Vagina (tissue), 2 donors: ENCODE results near the gene TAS2R40. TPM values are rescaled to one million over a fixed set of nuclear protein-coding genes. Genes with fewer than 3 reads are reported as not detected.

ENCODE experiments used
- DNase-seq, 2 donors: peaks; one replicate each; pipeline ENCODE4 v3.0.0-alpha.2; 2017; ENCODE audit errors: extremely low spot score in 2 of 2
- H3K27ac ChIP-seq: fragments of 200-600 bp; sonication (generic); one replicate; pipeline ENCODE4 v1.5.1; 2019
- H3K27me3 ChIP-seq: fragments of 200-600 bp; sonication (generic); one replicate; pipeline ENCODE4 v1.5.1; 2019
- H3K36me3 ChIP-seq, 2 donors: fragments of 200-600 bp; sonication (generic); one replicate each; pipeline ENCODE4 v1.5.1; 2017 to 2019
- H3K4me1 ChIP-seq: fragments of 200-600 bp; sonication (generic); one replicate; pipeline ENCODE4 v1.5.1; 2019
- H3K4me3 ChIP-seq, 2 donors: fragments of 200-600 bp; sonication (generic); 1 replicate in 1 of 2; 2 replicates in 1 of 2; pipeline ENCODE4 v1.5.1; 2016 to 2019
- H3K9me3 ChIP-seq: fragments of 200-600 bp; sonication (generic); one replicate; pipeline ENCODE4 v1.5.1; 2019
- POLR2A ChIP-seq, 2 donors: fragments of 450-650 bp; IDR thresholded peaks; one replicate each; pipeline ENCODE4 v1.6.1; 2017; ENCODE audit warnings: antibody characterized with exemption in 2 of 2, mild to moderate bottlenecking in 2 of 2, moderate library complexity in 2 of 2
- POLR2AphosphoS5 ChIP-seq, 2 donors: sonication (generic); formaldehyde crosslinking; IDR thresholded peaks; one replicate each; pipeline ENCODE4 v1.9.0; 2017; ENCODE audit warnings: antibody characterized with exemption in 2 of 2, mild to moderate bottlenecking in 2 of 2, low read depth in 1 of 2; ENCODE audit not compliant: insufficient read depth in 1 of 2
- intact Hi-C: fragments of 100-400 bp; cut with DNase I; formaldehyde crosslinking; loops from one replicate; pipeline ENCODE4 v1.15.1; 2023
- small RNA-seq: library from RNA; depleted of rRNA; stranded (forward); fragments of <200 nt; gene quantifications from one replicate; pipeline ENCODE3, GENCODE V24; 2016
- total RNA-seq: library from RNA; depleted of rRNA; stranded (reverse); fragments of >200 nt; gene quantifications from one replicate; pipeline ENCODE4 v1.2.3, GENCODE V29; 2016
- TF ChIP-seq, protein P1 (sequence below), 3 experiments: fragments of 450-650 bp in 2 of 3; fragments of 200-600 bp in 1 of 3; sonication (generic) in 1 of 3; IDR thresholded peaks; one replicate each; pipeline ENCODE4 v1.5.1; 2017 to 2019; ENCODE audit warnings: antibody characterized with exemption in 3 of 3, mild to moderate bottlenecking in 2 of 3, moderate library complexity in 2 of 3

The TAS2R40 gene
- total RNA-seq, 1 donor from 2014 or later = not detected

DNA sequence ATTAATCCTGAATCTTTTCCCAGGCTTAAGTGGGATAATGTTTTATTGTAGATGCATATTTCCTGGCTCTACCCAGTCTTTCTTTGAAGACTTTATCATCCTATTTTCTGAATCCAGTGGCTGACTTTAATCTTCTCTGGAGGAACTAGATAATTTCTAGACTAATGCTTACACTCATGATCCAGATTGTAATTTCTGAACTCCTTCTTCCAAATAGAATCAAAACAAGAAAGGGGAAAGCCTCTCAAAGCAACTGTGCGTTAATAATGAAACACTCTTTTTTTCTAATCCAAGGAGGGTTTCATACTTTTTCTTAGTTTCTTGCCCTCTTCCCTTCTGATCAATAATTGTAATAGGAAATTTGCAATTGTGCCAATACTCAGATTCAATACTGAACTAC is 49.4 kb downstream of the TAS2R40 start:
- Histone ChIP-seq H3K9me3 (no peaks in the 10 kb centered on the region), H3K27ac (no peak overlapping the region), H3K27me3 (no peaks in the 10 kb centered on the region), H3K36me3 (peaks cover 0 to 30% of the 10 kb centered on the region in 2 donors), H3K4me3 (no peak overlapping the region), H3K4me1 (no peaks in the 10 kb centered on the region)
- intact Hi-C loops = no loop called here
- TF ChIP-seq POLR2A (IDR thresholded peaks at IDR 0.05) (no peak), POLR2AphosphoS5 (IDR thresholded peaks at IDR 0.05; ENCODE audit: insufficient read depth in 1 of 2, low read depth in 1 of 2) (no peak)
- TF ChIP-seq, protein P1, sequence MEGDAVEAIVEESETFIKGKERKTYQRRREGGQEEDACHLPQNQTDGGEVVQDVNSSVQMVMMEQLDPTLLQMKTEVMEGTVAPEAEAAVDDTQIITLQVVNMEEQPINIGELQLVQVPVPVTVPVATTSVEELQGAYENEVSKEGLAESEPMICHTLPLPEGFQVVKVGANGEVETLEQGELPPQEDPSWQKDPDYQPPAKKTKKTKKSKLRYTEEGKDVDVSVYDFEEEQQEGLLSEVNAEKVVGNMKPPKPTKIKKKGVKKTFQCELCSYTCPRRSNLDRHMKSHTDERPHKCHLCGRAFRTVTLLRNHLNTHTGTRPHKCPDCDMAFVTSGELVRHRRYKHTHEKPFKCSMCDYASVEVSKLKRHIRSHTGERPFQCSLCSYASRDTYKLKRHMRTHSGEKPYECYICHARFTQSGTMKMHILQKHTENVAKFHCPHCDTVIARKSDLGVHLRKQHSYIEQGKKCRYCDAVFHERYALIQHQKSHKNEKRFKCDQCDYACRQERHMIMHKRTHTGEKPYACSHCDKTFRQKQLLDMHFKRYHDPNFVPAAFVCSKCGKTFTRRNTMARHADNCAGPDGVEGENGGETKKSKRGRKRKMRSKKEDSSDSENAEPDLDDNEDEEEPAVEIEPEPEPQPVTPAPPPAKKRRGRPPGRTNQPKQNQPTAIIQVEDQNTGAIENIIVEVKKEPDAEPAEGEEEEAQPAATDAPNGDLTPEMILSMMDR (IDR thresholded peaks at IDR 0.05) = no peak
- DNase-seq = no peak

Small RNA genes within 50 kb of the gene (small RNA-seq; reads per million reads assigned to genes)
- not detected for gene AC073342.3

Other genes starting within 250 kb of the TAS2R40 start
- not detected for gene OR9A2, start 194.9 kb upstream of the TAS2R40 start, total RNA-seq
- not detected for gene OR6V1, start 169.7 kb upstream of the TAS2R40 start, total RNA-seq
- gene PIP, start 90.0 kb upstream of the TAS2R40 start, total RNA-seq = 2.5 TPM
- not detected for gene TAS2R39, start 38.6 kb upstream of the TAS2R40 start, total RNA-seq
- 127 TPM for gene GSTK1, start 41.4 kb downstream of the TAS2R40 start, total RNA-seq
- gene TMEM139, start 62.9 kb downstream of the TAS2R40 start, total RNA-seq = not detected
- gene CASP2, start 66.3 kb downstream of the TAS2R40 start, total RNA-seq = 24.8 TPM
- gene CLCN1, start 94.1 kb downstream of the TAS2R40 start, total RNA-seq = not detected
- 1.5 TPM for gene FAM131B, start 140.7 kb downstream of the TAS2R40 start, total RNA-seq
- gene ZYX, start 159.3 kb downstream of the TAS2R40 start, total RNA-seq = 86.2 TPM
- 51.3 TPM for gene EPHA1, start 186.8 kb downstream of the TAS2R40 start, total RNA-seq
- gene TAS2R60, start 221.4 kb downstream of the TAS2R40 start, total RNA-seq = not detected